CD14-positive monocyte (primary cell): ENCODE data around the gene RANBP17. TPM values are rescaled to one million over a fixed set of nuclear protein-coding genes. Genes with fewer than 3 reads are reported as not detected.

ENCODE experiments used
- DNase-seq, 3 donors: peaks; one replicate each; pipeline ENCODE4 v3.0.0-alpha.2; 2011 to 2022
- H2AFZ ChIP-seq: 2 replicates; pipeline ENCODE4 v1.6.0; 2012; ENCODE audit warnings: mild to moderate bottlenecking, low read depth, low read length, inconsistent platforms; ENCODE audit not compliant: insufficient read depth, poor library complexity, severe bottlenecking
- H3K27ac ChIP-seq, 2 donors: 1 replicate in 1 of 2; 2 replicates in 1 of 2; pipeline ENCODE4 v1.5.1; 2012 to 2013; ENCODE audit warnings: low read length in 2 of 2, control low read depth in 1 of 2, inconsistent platforms in 1 of 2, low read depth in 1 of 2, mild to moderate bottlenecking in 1 of 2
- H3K27me3 ChIP-seq, 2 donors: one replicate each; pipeline versions ENCODE4 v1.6.0 to v1.6.1; 2011 to 2013; ENCODE audit warnings: low read length in 2 of 2; ENCODE audit not compliant: control insufficient read depth in 2 of 2, insufficient read depth in 2 of 2
- H3K36me3 ChIP-seq, 2 donors: replicated peaks in 1 of 2; 1 replicate in 1 of 2; 2 replicates in 1 of 2; pipeline versions ENCODE4 v1.5.1 to v1.6.1; 2012 to 2013; ENCODE audit warnings: low read length in 2 of 2, control low read depth in 1 of 2, inconsistent platforms in 1 of 2, mild to moderate bottlenecking in 1 of 2; ENCODE audit not compliant: insufficient read depth in 2 of 2, control insufficient read depth in 1 of 2
- H3K4me1 ChIP-seq, 2 donors: 1 replicate in 1 of 2; 2 replicates in 1 of 2; pipeline versions ENCODE4 v1.5.1 to v1.6.1; 2012 to 2013; ENCODE audit warnings: low read length in 2 of 2, control low read depth in 1 of 2, inconsistent platforms in 1 of 2, mild to moderate bottlenecking in 1 of 2, moderate library complexity in 1 of 2; ENCODE audit not compliant: insufficient read depth in 2 of 2, control insufficient read depth in 1 of 2
- H3K4me2 ChIP-seq: replicated peaks from 2 replicates; pipeline ENCODE3; 2012; ENCODE audit warnings: low read length, moderate library complexity, mild to moderate bottlenecking; ENCODE audit not compliant: poor library complexity, severe bottlenecking; ENCODE audit errors: extremely low read depth
- H3K4me3 ChIP-seq, 3 experiments: fragments of 200-600 bp in 1 of 3; sonication (generic) in 1 of 3; replicated peaks in 1 of 3; 1 replicate in 2 of 3; 2 replicates in 1 of 3; pipeline ENCODE4 v1.5.1; 2011 to 2013; ENCODE audit warnings: low read length in 3 of 3, mild to moderate bottlenecking in 3 of 3, control low read depth in 2 of 3, low read depth in 2 of 3, inconsistent platforms in 1 of 3, moderate library complexity in 1 of 3
- H3K79me2 ChIP-seq: 2 replicates; pipeline ENCODE4 v1.6.0; 2012; ENCODE audit warnings: mild to moderate bottlenecking, control low read depth, inconsistent platforms, low read length, moderate library complexity; ENCODE audit not compliant: insufficient read depth
- H3K9ac ChIP-seq: 2 replicates; pipeline ENCODE4 v1.6.0; 2017; ENCODE audit warnings: low read length, mild to moderate bottlenecking; ENCODE audit not compliant: insufficient read depth, poor library complexity, severe bottlenecking
- H3K9me3 ChIP-seq, 2 donors: replicated peaks in 1 of 2; 1 replicate in 1 of 2; 2 replicates in 1 of 2; pipeline versions ENCODE4 v1.5.1 to v1.6.1; 2012 to 2013; ENCODE audit warnings: low read length in 2 of 2, control low read depth in 1 of 2; ENCODE audit not compliant: control insufficient read depth in 1 of 2, insufficient read depth in 1 of 2
- H4K20me1 ChIP-seq: 2 replicates; pipeline ENCODE4 v1.6.0; 2012; ENCODE audit warnings: mild to moderate bottlenecking, low read length, control low read depth, moderate library complexity; ENCODE audit not compliant: insufficient read depth
- H3K27ac Mint-ChIP-seq, 7 donors: one replicate each; pipeline ENCODE4 v1.8.0; 2020; ENCODE audit warnings: mild to moderate bottlenecking in 7 of 7, mixed read lengths in 7 of 7, moderate library complexity in 6 of 7, inconsistent platforms in 2 of 7
- H3K27me3 Mint-ChIP-seq, 3 donors: one replicate each; pipeline ENCODE4 v1.8.0; 2021 to 2022; ENCODE audit warnings: low read depth in 3 of 3, mild to moderate bottlenecking in 3 of 3, mixed read lengths in 3 of 3, moderate library complexity in 3 of 3, inconsistent platforms in 1 of 3
- H3K36me3 Mint-ChIP-seq, 2 donors: one replicate each; pipeline ENCODE4 v1.8.0; 2020; ENCODE audit warnings: mixed read lengths in 2 of 2, inconsistent platforms in 1 of 2, mild to moderate bottlenecking in 1 of 2
- H3K4me1 Mint-ChIP-seq: one replicate; pipeline ENCODE4 v1.8.0; 2020; ENCODE audit warnings: mild to moderate bottlenecking, mixed read lengths
- H3K4me3 Mint-ChIP-seq, 2 donors: one replicate each; pipeline ENCODE4 v1.8.0; 2020; ENCODE audit warnings: mild to moderate bottlenecking in 2 of 2, mixed read lengths in 2 of 2, moderate library complexity in 1 of 2
- H3K9me3 Mint-ChIP-seq, 7 donors: one replicate each; pipeline ENCODE4 v1.8.0; 2020 to 2022; ENCODE audit warnings: mixed read lengths in 7 of 7, mild to moderate bottlenecking in 6 of 7, moderate library complexity in 6 of 7, inconsistent platforms in 2 of 7
- WGBS: methylation state at CpG from one replicate; pipeline ENCODE4 v1.1.5; 2013; ENCODE audit warnings: missing lambda C conversion rate; ENCODE audit not compliant: insufficient coverage; 5-methylcytosine and 5-hydroxymethylcytosine counted together
- intact Hi-C, 2 donors: fragments of 100-400 bp; cut with micrococcal nuclease; formaldehyde crosslinking; loops; one replicate each; pipeline versions ENCODE4 v1.15.0 to v1.15.1; 2023
- polyA plus RNA-seq, 3 donors: library from polyadenylated mRNA; depleted of rRNA in 1 of 3; unstranded in 2 of 3; stranded (reverse) in 1 of 3; fragments of 300-500 nt in 2 of 3; fragments of >200 nt in 1 of 3; fragmentation: Illumina TruSeq in 2 of 3; gene quantifications; 1 replicate in 2 of 3; 2 replicates in 1 of 3; pipeline ENCODE4 v1.2.3, GENCODE V29; 2012 to 2021
- TF ChIP-seq, protein P1 (sequence below): fragments of 200-600 bp; IDR thresholded peaks from one replicate; pipeline ENCODE4 v1.8.0; 2022; ENCODE audit warnings: antibody characterized with exemption, mild to moderate bottlenecking

Gene RANBP17
- polyA plus RNA-seq, 3 donors = 0.07 to 0.13 TPM; not detected in 1

DNA sequence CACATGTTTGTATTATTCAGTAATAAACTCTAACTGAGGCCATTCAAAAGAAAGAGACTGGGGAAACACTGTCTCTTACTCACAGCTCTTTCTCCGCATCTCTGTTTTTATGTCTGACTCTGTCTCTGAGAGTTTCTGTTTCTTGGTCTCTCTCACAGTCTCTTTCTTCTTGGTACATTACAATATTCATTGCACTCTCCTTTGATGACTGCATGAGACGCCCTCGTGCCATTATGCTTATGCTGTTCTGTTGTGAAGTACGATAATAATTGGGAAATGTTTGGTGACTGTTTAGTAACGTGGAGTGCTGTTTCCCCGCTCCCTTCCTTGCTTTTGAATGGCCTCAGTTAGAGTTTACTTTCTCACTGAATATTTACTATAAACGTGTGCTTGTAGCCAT lies 421.9 kb downstream of the RANBP17 start:
- H3K9me3 Mint-ChIP-seq = no peaks in the 10 kb centered on the region
- DNase-seq = no peak
- no peaks in the 10 kb centered on the region for H3K36me3 Mint-ChIP-seq
- Histone ChIP-seq H3K9ac (no peak overlapping the region), H4K20me1 (no peaks in the 10 kb centered on the region), H2AFZ (no peak overlapping the region), H3K27ac (no peak overlapping the region), H3K4me1 (no peaks in the 10 kb centered on the region), H3K9me3 (no peaks in the 10 kb centered on the region), H3K36me3 (no peaks in the 10 kb centered on the region), H3K79me2 (no peaks in the 10 kb centered on the region), H3K4me3 (no peak overlapping the region), H3K4me2 (no peak overlapping the region), H3K27me3 (no peaks in the 10 kb centered on the region)
- TF ChIP-seq, protein P1, sequence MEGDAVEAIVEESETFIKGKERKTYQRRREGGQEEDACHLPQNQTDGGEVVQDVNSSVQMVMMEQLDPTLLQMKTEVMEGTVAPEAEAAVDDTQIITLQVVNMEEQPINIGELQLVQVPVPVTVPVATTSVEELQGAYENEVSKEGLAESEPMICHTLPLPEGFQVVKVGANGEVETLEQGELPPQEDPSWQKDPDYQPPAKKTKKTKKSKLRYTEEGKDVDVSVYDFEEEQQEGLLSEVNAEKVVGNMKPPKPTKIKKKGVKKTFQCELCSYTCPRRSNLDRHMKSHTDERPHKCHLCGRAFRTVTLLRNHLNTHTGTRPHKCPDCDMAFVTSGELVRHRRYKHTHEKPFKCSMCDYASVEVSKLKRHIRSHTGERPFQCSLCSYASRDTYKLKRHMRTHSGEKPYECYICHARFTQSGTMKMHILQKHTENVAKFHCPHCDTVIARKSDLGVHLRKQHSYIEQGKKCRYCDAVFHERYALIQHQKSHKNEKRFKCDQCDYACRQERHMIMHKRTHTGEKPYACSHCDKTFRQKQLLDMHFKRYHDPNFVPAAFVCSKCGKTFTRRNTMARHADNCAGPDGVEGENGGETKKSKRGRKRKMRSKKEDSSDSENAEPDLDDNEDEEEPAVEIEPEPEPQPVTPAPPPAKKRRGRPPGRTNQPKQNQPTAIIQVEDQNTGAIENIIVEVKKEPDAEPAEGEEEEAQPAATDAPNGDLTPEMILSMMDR = no peak
- H3K4me3 Mint-ChIP-seq = no peak overlapping the region
- no peak overlapping the region for H3K27ac Mint-ChIP-seq
- no peaks in the 10 kb centered on the region for H3K4me1 Mint-ChIP-seq
- intact Hi-C loops = no loop called here
- WGBS = 80% methylated on average over 1 of the region's 7 CpGs
- H3K27me3 Mint-ChIP-seq = peaks cover 0 to 7% (median 3%) of the 10 kb centered on the region in 3 donors

DNA sequence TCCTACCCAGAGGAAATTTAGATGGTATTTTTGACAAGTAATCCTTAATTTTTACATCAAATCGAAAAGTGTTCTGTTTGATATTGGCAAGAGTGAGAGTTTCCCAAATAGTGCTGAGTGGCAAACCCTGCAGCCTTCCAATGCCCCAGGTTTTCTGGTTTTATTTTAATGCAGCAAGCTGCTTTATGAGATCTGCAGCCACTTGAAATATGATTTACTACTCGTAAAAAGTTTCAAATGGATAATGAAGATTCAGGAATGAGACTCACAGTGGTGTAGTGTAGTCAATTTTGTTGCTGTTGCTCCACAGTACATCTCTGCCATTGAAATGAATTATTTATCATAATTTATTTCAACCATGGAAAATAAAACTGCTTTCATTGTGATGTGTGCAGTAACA lies 423.6 kb downstream of the RANBP17 start:
- Histone ChIP-seq H3K27ac (no peak overlapping the region), H3K9me3 (no peaks in the 10 kb centered on the region), H3K79me2 (no peaks in the 10 kb centered on the region), H3K27me3 (no peaks in the 10 kb centered on the region), H3K4me3 (no peak overlapping the region), H4K20me1 (no peaks in the 10 kb centered on the region), H3K36me3 (no peaks in the 10 kb centered on the region), H2AFZ (no peak overlapping the region), H3K9ac (no peak overlapping the region), H3K4me2 (no peak overlapping the region), H3K4me1 (no peaks in the 10 kb centered on the region)
- intact Hi-C loops = no loop called here
- Mint-ChIP-seq H3K27ac (no peak overlapping the region), H3K4me1 (no peaks in the 10 kb centered on the region), H3K36me3 (no peaks in the 10 kb centered on the region), H3K27me3 (peaks cover 0 to 4% (median 2%) of the 10 kb centered on the region in 3 donors), H3K9me3 (peaks cover 0 to 1% (median 0%) of the 10 kb centered on the region in 7 donors), H3K4me3 (no peak overlapping the region)
- TF ChIP-seq, protein P1 = no peak
- no peak for DNase-seq
- no CpG with 5 or more reads among the region's 2 CpGs for WGBS
